ENCODE data around the gene ADARB2. TPM values are rescaled to one million over a fixed set of nuclear protein-coding genes. Genes with fewer than 3 reads are reported as not detected.

Gene ADARB2
- total and polyA plus RNA-seq, 2 experiments from 2014 or later, result 2.0 to 5.0 TPM

DNA sequence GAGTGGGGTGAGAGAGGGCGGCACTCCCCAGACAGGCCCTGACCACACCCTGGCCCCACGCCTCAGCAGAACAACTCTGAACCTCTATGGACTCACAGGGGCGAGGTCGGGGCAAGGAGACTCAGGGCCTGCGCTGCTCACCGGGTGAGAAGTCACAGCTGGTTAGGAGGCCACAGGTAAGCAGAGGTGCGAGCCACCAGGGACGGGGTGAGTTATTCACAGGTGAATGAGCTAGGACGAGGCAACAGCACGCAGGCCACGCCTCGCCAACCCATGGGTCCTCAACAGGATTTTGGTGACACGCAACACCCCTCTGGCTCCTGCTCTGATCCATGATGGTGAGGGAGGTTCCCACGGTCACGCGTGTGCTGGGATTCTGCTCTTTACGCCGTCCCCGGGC is 202.5 kb downstream of the ADARB2 start:
- DNase-seq (ENCODE audit: low spot score), result no peak
- Mint-ChIP-seq H3K9me3 (no peaks in the 10 kb centered on the region; the same call in 2 of the 3 replicates), H3K27ac (no peak overlapping the region), H3K4me3 (no peak overlapping the region), H3K36me3 (ENCODE audit: low read depth) (no peaks in the 10 kb centered on the region), H3K27me3 (ENCODE audit: insufficient read depth, low read depth, poor library complexity) (peaks cover 7% of the 10 kb centered on the region), H3K4me1 (no peaks in the 10 kb centered on the region)
- H2AFZ ChIP-seq, result no peak overlapping the region
- no peak for ATAC-seq
- H3K27ac ChIP-seq (ENCODE audit: low read depth), result no peak overlapping the region
- H4K20me1 ChIP-seq (replicated peaks; ENCODE audit: insufficient read depth), result no peaks in the 10 kb centered on the region
- H3K4me2 ChIP-seq, result no peak overlapping the region
- H3K9me2 ChIP-seq (ENCODE audit: insufficient read depth), result no peaks in the 10 kb centered on the region
- H3K4me3 ChIP-seq, result no peak overlapping the region
- H3K36me3 ChIP-seq (ENCODE audit: insufficient read depth), result no peaks in the 10 kb centered on the region
- no peaks in the 10 kb centered on the region for H3K79me2 ChIP-seq (replicated peaks; ENCODE audit: insufficient read depth)
- no peaks in the 10 kb centered on the region for H3F3A ChIP-seq (replicated peaks; ENCODE audit: low read depth)
- TF ChIP-seq JUNB (IDR thresholded peaks at IDR 0.05; ENCODE audit: unreplicated experiment) (no peak), STAT1 (IDR thresholded peaks at IDR 0.05; ENCODE audit: unreplicated experiment) (no peak), ZNF462 (CRISPR knock-in tag; IDR thresholded peaks at IDR 0.05) (no peak), POLR2AphosphoS5 (IDR thresholded peaks at IDR 0.05; ENCODE audit: low read depth) (no peak), EZH2 (IDR thresholded peaks at IDR 0.05; ENCODE audit: low read depth, unreplicated experiment) (no peak)
- H3K27me3 ChIP-seq (ENCODE audit: insufficient read depth), result no peaks in the 10 kb centered on the region
- H3K4me1 ChIP-seq (ENCODE audit: insufficient read depth), result no peaks in the 10 kb centered on the region

DNA sequence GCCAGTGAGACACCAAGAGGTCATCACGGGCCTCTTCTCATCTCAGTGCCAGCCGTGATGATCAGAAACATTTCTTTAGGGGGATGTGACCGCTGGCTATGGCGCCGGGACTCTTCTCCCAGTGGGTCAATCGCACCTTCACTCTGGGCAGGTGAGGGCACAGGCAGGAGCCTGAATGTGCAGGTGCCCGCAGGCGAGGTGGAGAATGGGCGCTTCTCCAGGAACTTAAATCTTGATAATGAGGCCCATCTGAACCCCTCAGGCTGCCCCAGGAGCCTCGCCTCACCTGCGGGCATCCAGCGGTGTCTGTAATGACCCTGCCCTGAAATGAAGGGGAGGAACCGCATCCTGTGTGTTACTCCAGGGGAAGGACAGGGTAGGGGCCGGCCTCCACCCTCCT is 204.7 kb downstream of the ADARB2 start:
- H3K27ac Mint-ChIP-seq, result no peak overlapping the region
- H3K27ac ChIP-seq (ENCODE audit: low read depth), result no peak overlapping the region
- no peaks in the 10 kb centered on the region for H3K9me2 ChIP-seq (ENCODE audit: insufficient read depth)
- H3K4me1 Mint-ChIP-seq, result 0 out of 3 replicates have a peak, but pooled peaks cover under 1% of the 10 kb centered on the region
- H4K20me1 ChIP-seq (replicated peaks; ENCODE audit: insufficient read depth), result no peaks in the 10 kb centered on the region
- H3K9me3 Mint-ChIP-seq, result no peaks in the 10 kb centered on the region; the same call in 2 of the 3 replicates
- no peaks in the 10 kb centered on the region for H3K36me3 Mint-ChIP-seq (ENCODE audit: low read depth)
- DNase-seq (ENCODE audit: low spot score) (no peak), ATAC-seq (no peak)
- TF ChIP-seq ZNF114 (CRISPR knock-in tag; IDR thresholded peaks at IDR 0.05) (no peak), NANOG (IDR thresholded peaks at IDR 0.05; ENCODE audit: borderline replicate concordance) (no peak)
- H2AFZ ChIP-seq, result no peak overlapping the region
- no peaks in the 10 kb centered on the region for H3K27me3 ChIP-seq (ENCODE audit: insufficient read depth)
- no peaks in the 10 kb centered on the region for H3F3A ChIP-seq (replicated peaks; ENCODE audit: low read depth)
- no peak overlapping the region for H3K4me3 ChIP-seq
- no peaks in the 10 kb centered on the region for H3K4me1 ChIP-seq (ENCODE audit: insufficient read depth)
- no peak overlapping the region for H3K4me3 Mint-ChIP-seq
- no peaks in the 10 kb centered on the region for H3K36me3 ChIP-seq (ENCODE audit: insufficient read depth)
- H3K4me2 ChIP-seq, result no peak overlapping the region
- no peaks in the 10 kb centered on the region for H3K79me2 ChIP-seq (replicated peaks; ENCODE audit: insufficient read depth)
- H3K27me3 Mint-ChIP-seq (ENCODE audit: insufficient read depth, low read depth, poor library complexity), result peaks cover 8% of the 10 kb centered on the region
